ENCODE results near the gene SQSTM1.
A peak's percentile ranks its signal among the peaks of the same experiment; 100 is the strongest.

SQSTM1 gene

GRCh38 chr5:179827680-179828079, 7.0 kb downstream of the SQSTM1 start:
- DNase-seq (ENCODE audit: low read depth in 1 of 2, low spot score in 1 of 2), result peak in 1 of 2 experiments; percentile 90
- no peak overlapping the region for H3K4me3 ChIP-seq (replicated peaks; ENCODE audit: insufficient read depth, low read length)
- H3K27me3 ChIP-seq (ENCODE audit: insufficient read depth, poor library complexity, severe bottlenecking), result no peaks in the 10 kb centered on the region
- H3K27ac ChIP-seq (replicated peaks), result peak overlapping the region; percentile 51
- no peak for TF ChIP-seq CTCF (IDR thresholded peaks at IDR 0.05; ENCODE audit: insufficient read depth, low read length)
- TF ChIP-seq REST (IDR thresholded peaks at IDR 0.05; ENCODE audit: insufficient replicate concordance, low read depth), result no peak
- no peak for TF ChIP-seq GABPA (IDR thresholded peaks at IDR 0.05; ENCODE audit: low read depth)
- TF ChIP-seq POLR2AphosphoS5 (IDR thresholded peaks at IDR 0.05; ENCODE audit: low read depth), result peak; percentile 52
- no peak for TF ChIP-seq SPI1 (IDR thresholded peaks at IDR 0.05; ENCODE audit: borderline replicate concordance, low read depth)

- no peak overlapping the region for H3K4me3 ChIP-seq (replicated peaks; ENCODE audit: insufficient read depth, low read length)
- no peak for DNase-seq (ENCODE audit: low read depth in 1 of 2, low spot score in 1 of 2)
- TF ChIP-seq GABPA (IDR thresholded peaks at IDR 0.05; ENCODE audit: low read depth) (no peak), REST (IDR thresholded peaks at IDR 0.05; ENCODE audit: insufficient replicate concordance, low read depth) (no peak), CTCF (IDR thresholded peaks at IDR 0.05; ENCODE audit: insufficient read depth, low read length) (no peak), SPI1 (IDR thresholded peaks at IDR 0.05; ENCODE audit: borderline replicate concordance, low read depth) (no peak), POLR2AphosphoS5 (IDR thresholded peaks at IDR 0.05; ENCODE audit: low read depth) (no peak; the same call in 1 of the 2 replicates)
- no peaks in the 10 kb centered on the region for H3K27me3 ChIP-seq (ENCODE audit: insufficient read depth, poor library complexity, severe bottlenecking)
- H3K27ac ChIP-seq (replicated peaks), result no peak overlapping the region
Measured at GRCh38 chr5:179828756-179829421, 8.2 kb downstream of the SQSTM1 start.

- no peak for DNase-seq (ENCODE audit: low read depth in 1 of 2, low spot score in 1 of 2)
- Histone ChIP-seq H3K4me3 (replicated peaks; ENCODE audit: insufficient read depth, low read length) (no peak overlapping the region), H3K27me3 (ENCODE audit: insufficient read depth, poor library complexity, severe bottlenecking) (no peaks in the 10 kb centered on the region), H3K27ac (replicated peaks) (no peak overlapping the region)
- TF ChIP-seq CTCF (IDR thresholded peaks at IDR 0.05; ENCODE audit: insufficient read depth, low read length) (no peak), POLR2AphosphoS5 (IDR thresholded peaks at IDR 0.05; ENCODE audit: low read depth) (no peak), GABPA (IDR thresholded peaks at IDR 0.05; ENCODE audit: low read depth) (no peak), SPI1 (IDR thresholded peaks at IDR 0.05; ENCODE audit: borderline replicate concordance, low read depth) (no peak), REST (IDR thresholded peaks at IDR 0.05; ENCODE audit: insufficient replicate concordance, low read depth) (no peak)
Measured at GRCh38 chr5:179829732-179830435, 9.2 kb downstream of the SQSTM1 start.
